ENCODE measurements around the gene FILIP1L. TPM values are rescaled to one million over a fixed set of nuclear protein-coding genes. Genes with fewer than 3 reads are reported as not detected.

FILIP1L gene
- total and polyA plus RNA-seq, 2 of the 13 experiments (the other 11 are each of a cell fraction or from before 2014, with no cell fraction given), result 8.1 to 187 TPM

GRCh38 chr3:99972380-99973104 lies 141.8 kb downstream of the FILIP1L start (continued):
- TF ChIP-seq E2F5 (CRISPR knock-in tag; conservative IDR thresholded peaks at IDR 0.05) (no peak), ZNF747 (CRISPR knock-in tag; IDR thresholded peaks at IDR 0.05; ENCODE audit: borderline replicate concordance) (no peak), PRPF4 (IDR thresholded peaks at IDR 0.05; ENCODE audit: low read depth, low read length, poor library complexity, severe bottlenecking) (no peak), ZNF7 (CRISPR knock-in tag; IDR thresholded peaks at IDR 0.05) (no peak), ZNF660 (CRISPR knock-in tag; IDR thresholded peaks at IDR 0.05; ENCODE audit: borderline replicate concordance, low read depth) (no peak), ZNF674 (CRISPR knock-in tag; IDR thresholded peaks at IDR 0.05; ENCODE audit: low read depth) (no peak), ARID5B (CRISPR knock-in tag; IDR thresholded peaks at IDR 0.05) (0 out of 2 replicates have a peak, but pooled peaks have one; percentile 12), SAFB2 (CRISPR knock-in tag; IDR thresholded peaks at IDR 0.05; ENCODE audit: borderline replicate concordance, low read depth) (no peak), ZNF572 (CRISPR knock-in tag; IDR thresholded peaks at IDR 0.05) (no peak), HOXA5 (CRISPR knock-in tag; IDR thresholded peaks at IDR 0.05) (no peak), ZNF460 (CRISPR knock-in tag; IDR thresholded peaks at IDR 0.05; ENCODE audit: borderline replicate concordance) (no peak), ZMYM2 (CRISPR knock-in tag; IDR thresholded peaks at IDR 0.05) (no peak), PHB2 (IDR thresholded peaks at IDR 0.05; ENCODE audit: partially characterized antibody) (no peak), NRL (CRISPR knock-in tag; IDR thresholded peaks at IDR 0.05; ENCODE audit: borderline replicate concordance) (no peak), ZNF451 (CRISPR knock-in tag; IDR thresholded peaks at IDR 0.05) (no peak), SMARCC2 (IDR thresholded peaks at IDR 0.05) (no peak), HOXA3 (CRISPR knock-in tag; IDR thresholded peaks at IDR 0.05) (no peak), RELA (CRISPR knock-in tag; IDR thresholded peaks at IDR 0.05) (no peak)

All from HepG2 (cell line).